Tibial nerve (tissue), 4 donors: ENCODE data around the gene MACF1. TPM values are rescaled to one million over a fixed set of nuclear protein-coding genes. Genes with fewer than 3 reads are reported as not detected.
"Not testable (repeated sequence)": the region's sequence is repeated elsewhere in the genome, so short reads cannot be mapped to it uniquely, and the experiment has no call there.

Experiments used
- DNase-seq, 2 donors: peaks; one replicate each; pipeline ENCODE4 v3.0.0-alpha.2; 2019; ENCODE audit warnings: low spot score in 2 of 2
- H3K27ac ChIP-seq, 4 donors: fragments of 200-600 bp; sonication (generic) in 3 of 4; one replicate each; pipeline ENCODE4 v1.5.1; 2017 to 2019; ENCODE audit warnings: mild to moderate bottlenecking in 1 of 4
- H3K27me3 ChIP-seq, 2 donors: fragments of 200-600 bp; sonication (generic) in 1 of 2; one replicate each; pipeline versions ENCODE4 v1.5.1 to v1.6.0; 2017 to 2019
- H3K36me3 ChIP-seq, 3 donors: fragments of 200-600 bp; sonication (generic); one replicate each; pipeline ENCODE4 v1.5.1; 2018 to 2019
- H3K4me1 ChIP-seq, 4 donors: fragments of 200-600 bp; sonication (generic) in 3 of 4; one replicate each; pipeline ENCODE4 v1.5.1; 2017 to 2019
- H3K4me3 ChIP-seq, 4 donors: fragments of 200-600 bp; sonication (generic) in 3 of 4; one replicate each; pipeline ENCODE4 v1.5.1; 2017 to 2019; ENCODE audit warnings: mild to moderate bottlenecking in 1 of 4, moderate library complexity in 1 of 4
- H3K9me3 ChIP-seq, 4 donors: fragments of 200-600 bp; sonication (generic) in 3 of 4; one replicate each; pipeline ENCODE4 v1.5.1; 2017 to 2019
- EP300 ChIP-seq, 2 donors: sonication (generic); formaldehyde crosslinking; IDR thresholded peaks; one replicate each; pipeline ENCODE4 v1.6.1; 2017; ENCODE audit warnings: antibody characterized with exemption in 2 of 2, mild to moderate bottlenecking in 1 of 2
- POLR2A ChIP-seq, 2 donors: fragments of 450-650 bp; IDR thresholded peaks; one replicate each; pipeline ENCODE4 v1.6.1; 2017; ENCODE audit warnings: antibody characterized with exemption in 2 of 2, mild to moderate bottlenecking in 2 of 2, moderate library complexity in 2 of 2
- WGBS, 2 donors: methylation state at CpG; one replicate each; pipeline ENCODE4 v1.1.5; 2018; 5-methylcytosine and 5-hydroxymethylcytosine counted together
- total RNA-seq, 4 donors: library from RNA; depleted of rRNA; stranded (reverse); fragments of >200 nt; gene quantifications; one replicate each; pipeline ENCODE4 v1.1.0, GENCODE V29; 2016
- TF ChIP-seq, protein P1 (sequence below), 5 experiments: fragments of 200-600 bp in 3 of 5; fragments of 450-650 bp in 2 of 5; sonication (generic) in 3 of 5; IDR thresholded peaks; one replicate each; pipeline ENCODE4 v1.5.1; 2016 to 2019; ENCODE audit warnings: antibody characterized with exemption in 5 of 5, mild to moderate bottlenecking in 3 of 5, moderate library complexity in 2 of 5

Gene MACF1
- total RNA-seq, 4 donors from 2014 or later, result 214 to 296 (median 244) TPM

DNA sequence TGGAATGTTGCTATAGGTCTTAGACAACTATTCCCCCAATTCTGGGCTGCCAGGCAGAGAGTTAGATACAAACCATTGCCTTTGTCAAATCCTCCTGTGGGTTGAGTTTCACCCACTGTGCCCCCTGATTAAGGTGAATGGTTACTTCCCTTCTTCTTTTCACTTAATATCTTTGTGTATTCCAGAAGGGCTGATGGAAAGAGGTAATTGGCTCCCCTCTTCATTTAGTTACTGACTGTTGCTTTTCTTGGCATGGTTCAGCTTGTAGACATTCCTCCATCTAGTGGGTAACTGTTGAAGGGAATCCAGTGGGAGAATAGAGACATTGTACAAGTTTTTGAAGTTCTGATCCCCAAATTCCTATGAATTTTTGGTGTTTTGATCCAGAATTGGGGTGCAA lies 43.8 kb upstream of the MACF1 start:
- H3K4me1 ChIP-seq, result peaks cover 0 to 34% (median 7%) of the 10 kb centered on the region in 4 donors
- no peak for DNase-seq
- no peak for TF ChIP-seq EP300 (IDR thresholded peaks at IDR 0.05)
- TF ChIP-seq, protein P1, sequence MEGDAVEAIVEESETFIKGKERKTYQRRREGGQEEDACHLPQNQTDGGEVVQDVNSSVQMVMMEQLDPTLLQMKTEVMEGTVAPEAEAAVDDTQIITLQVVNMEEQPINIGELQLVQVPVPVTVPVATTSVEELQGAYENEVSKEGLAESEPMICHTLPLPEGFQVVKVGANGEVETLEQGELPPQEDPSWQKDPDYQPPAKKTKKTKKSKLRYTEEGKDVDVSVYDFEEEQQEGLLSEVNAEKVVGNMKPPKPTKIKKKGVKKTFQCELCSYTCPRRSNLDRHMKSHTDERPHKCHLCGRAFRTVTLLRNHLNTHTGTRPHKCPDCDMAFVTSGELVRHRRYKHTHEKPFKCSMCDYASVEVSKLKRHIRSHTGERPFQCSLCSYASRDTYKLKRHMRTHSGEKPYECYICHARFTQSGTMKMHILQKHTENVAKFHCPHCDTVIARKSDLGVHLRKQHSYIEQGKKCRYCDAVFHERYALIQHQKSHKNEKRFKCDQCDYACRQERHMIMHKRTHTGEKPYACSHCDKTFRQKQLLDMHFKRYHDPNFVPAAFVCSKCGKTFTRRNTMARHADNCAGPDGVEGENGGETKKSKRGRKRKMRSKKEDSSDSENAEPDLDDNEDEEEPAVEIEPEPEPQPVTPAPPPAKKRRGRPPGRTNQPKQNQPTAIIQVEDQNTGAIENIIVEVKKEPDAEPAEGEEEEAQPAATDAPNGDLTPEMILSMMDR (IDR thresholded peaks at IDR 0.05), result no peak
- TF ChIP-seq POLR2A (IDR thresholded peaks at IDR 0.05), result no peak
- H3K36me3 ChIP-seq, result no peaks in the 10 kb centered on the region
- peaks cover 0 to 7% of the 10 kb centered on the region in 2 donors for H3K27me3 ChIP-seq
- H3K4me3 ChIP-seq, result no peak overlapping the region
- no peaks in the 10 kb centered on the region for H3K9me3 ChIP-seq
- no peak overlapping the region for H3K27ac ChIP-seq

DNA sequence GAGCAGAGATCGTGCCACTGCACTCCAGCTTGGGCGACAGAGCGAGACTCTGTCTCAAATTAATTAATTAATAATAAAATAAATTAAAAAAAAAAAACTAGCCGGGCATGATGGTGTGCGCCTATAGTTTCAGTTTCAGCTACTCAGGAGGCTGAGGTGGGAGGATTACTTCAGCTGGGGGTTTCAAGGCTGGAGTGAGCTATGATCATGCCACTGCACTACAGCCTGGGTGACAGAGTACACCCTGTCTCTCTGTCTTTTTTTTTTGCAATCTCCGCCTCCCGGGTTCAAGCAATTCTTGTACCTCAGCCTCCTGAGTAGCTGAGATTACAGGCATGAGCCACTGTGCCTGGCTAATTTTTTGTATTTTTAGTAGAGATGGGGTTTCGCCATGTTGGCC lies 42.7 kb upstream of the MACF1 start:
- H3K9me3 ChIP-seq, H3K27me3 ChIP-seq, H3K36me3 ChIP-seq, H3K4me3 ChIP-seq, H3K27ac ChIP-seq, DNase-seq: not testable (repeated sequence)
- WGBS, 2 donors, result 97 to 100% methylated on average over 8 of the region's 8 CpGs
- H3K4me1 ChIP-seq, result peaks cover 0 to 34% (median 7%) of the 10 kb centered on the region in 4 donors

DNA sequence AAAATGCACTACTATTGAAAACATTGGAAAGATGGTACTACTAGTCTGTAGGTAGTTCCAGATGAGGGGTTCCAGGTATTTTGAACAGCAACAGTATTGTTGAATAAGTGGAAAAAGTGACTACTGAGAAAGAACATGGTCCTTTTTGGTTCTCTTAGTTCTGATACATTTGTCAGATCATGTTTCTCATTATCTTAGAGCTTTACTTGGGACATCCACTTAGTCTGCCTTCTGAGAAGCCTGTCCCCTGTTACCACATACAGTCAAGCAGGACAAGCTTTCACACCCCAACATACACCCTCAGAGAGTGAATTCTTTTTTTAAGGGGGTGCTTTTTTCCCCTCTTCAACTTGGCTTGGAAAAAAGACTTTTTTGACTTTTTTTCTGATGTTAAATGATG lies 41.0 kb upstream of the MACF1 start:
- DNase-seq, result no peak
- Histone ChIP-seq H3K27me3 (peaks cover 0 to 19% of the 10 kb centered on the region in 2 donors), H3K4me3 (no peak overlapping the region), H3K9me3 (no peaks in the 10 kb centered on the region), H3K27ac (no peak overlapping the region), H3K4me1 (peaks cover 0 to 25% (median 6%) of the 10 kb centered on the region in 4 donors), H3K36me3 (no peaks in the 10 kb centered on the region)
- TF ChIP-seq EP300 (IDR thresholded peaks at IDR 0.05) (no peak), POLR2A (IDR thresholded peaks at IDR 0.05) (no peak)
- TF ChIP-seq, protein P1 (IDR thresholded peaks at IDR 0.05), result no peak

DNA sequence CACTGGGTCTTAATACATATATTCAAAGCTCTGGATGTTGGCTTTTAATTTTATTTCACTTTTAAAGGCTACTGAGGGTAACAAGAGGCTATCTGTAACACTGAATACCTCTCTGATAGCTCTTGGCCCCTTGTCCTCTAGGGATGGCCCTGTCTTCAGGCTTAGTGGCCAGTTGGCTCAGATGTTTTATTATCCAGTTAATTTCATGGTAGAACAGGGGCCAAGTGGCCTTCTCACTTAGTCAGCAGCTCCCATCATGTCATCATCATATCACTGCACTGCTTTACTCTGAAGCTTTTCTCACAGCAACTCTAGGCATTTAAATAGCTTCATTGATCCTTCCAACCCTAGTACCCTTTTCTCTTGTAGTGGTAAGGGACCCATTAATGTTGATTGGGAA lies 40.2 kb upstream of the MACF1 start:
- TF ChIP-seq POLR2A (IDR thresholded peaks at IDR 0.05) (no peak), EP300 (IDR thresholded peaks at IDR 0.05) (no peak)
- TF ChIP-seq, protein P1 (IDR thresholded peaks at IDR 0.05), result no peak
- H3K36me3 ChIP-seq, result no peaks in the 10 kb centered on the region
- peaks cover 0 to 18% (median 2%) of the 10 kb centered on the region in 4 donors for H3K4me1 ChIP-seq
- no peak for DNase-seq
- H3K9me3 ChIP-seq, result no peaks in the 10 kb centered on the region
- H3K27ac ChIP-seq, result no peak overlapping the region
- no peak overlapping the region for H3K4me3 ChIP-seq
- peaks cover 0 to 26% of the 10 kb centered on the region in 2 donors for H3K27me3 ChIP-seq

DNA sequence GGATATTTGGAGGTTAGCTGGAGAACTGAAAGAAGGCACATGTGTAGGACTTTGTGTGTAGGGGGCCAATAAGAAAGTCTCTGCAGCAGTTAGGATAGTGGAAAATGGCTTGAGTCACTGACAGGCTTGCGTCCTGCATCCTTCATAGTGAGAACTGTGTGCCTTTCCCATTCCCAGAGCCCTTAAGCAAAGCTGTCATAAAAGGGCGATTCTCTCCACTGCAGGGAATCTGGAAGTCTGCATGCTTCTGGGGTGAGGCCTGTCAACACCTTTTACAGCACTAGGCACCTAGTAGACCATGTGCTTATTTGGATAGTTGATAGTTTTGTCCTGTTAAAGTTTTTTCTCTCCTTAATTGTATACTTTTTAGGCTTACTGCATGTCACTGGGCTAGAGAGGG lies 39.4 kb upstream of the MACF1 start:
- Histone ChIP-seq H3K4me3 (no peak overlapping the region), H3K27ac (no peak overlapping the region), H3K27me3 (peaks cover 0 to 32% of the 10 kb centered on the region in 2 donors), H3K36me3 (no peaks in the 10 kb centered on the region), H3K9me3 (no peaks in the 10 kb centered on the region), H3K4me1 (peaks cover 0 to 11% (median 0%) of the 10 kb centered on the region in 4 donors)
- TF ChIP-seq, protein P1 (IDR thresholded peaks at IDR 0.05), result no peak
- TF ChIP-seq EP300 (IDR thresholded peaks at IDR 0.05) (no peak), POLR2A (IDR thresholded peaks at IDR 0.05) (no peak)
- no peak for DNase-seq
- 69 to 91% methylated on average over 2 of the region's 2 CpGs for WGBS, 2 donors

DNA sequence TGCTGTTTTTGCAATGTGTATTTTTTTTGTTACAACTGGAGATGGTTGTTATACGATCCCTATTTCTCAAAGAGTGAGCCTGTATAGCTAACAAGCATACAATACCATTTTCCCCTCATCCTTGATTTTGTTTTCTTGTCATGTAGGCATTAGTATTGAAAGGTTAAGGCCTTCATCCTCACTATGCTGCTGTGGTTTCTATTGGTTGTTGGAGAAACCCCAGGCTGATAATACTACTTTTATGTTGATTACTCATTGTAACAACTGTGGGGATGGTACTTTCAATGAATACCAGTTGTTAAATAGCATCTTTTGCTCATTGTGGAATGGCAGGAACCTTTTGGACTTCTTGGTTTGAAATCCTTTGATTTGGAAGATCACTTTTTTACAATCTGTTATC lies 39.0 kb upstream of the MACF1 start:
- Histone ChIP-seq H3K9me3 (no peaks in the 10 kb centered on the region), H3K4me3 (no peak overlapping the region), H3K27me3 (peaks cover 0 to 36% of the 10 kb centered on the region in 2 donors), H3K4me1 (peaks cover 0 to 7% (median 0%) of the 10 kb centered on the region in 4 donors), H3K27ac (no peak overlapping the region), H3K36me3 (no peaks in the 10 kb centered on the region)
- TF ChIP-seq, protein P1 (IDR thresholded peaks at IDR 0.05), result no peak
- TF ChIP-seq POLR2A (IDR thresholded peaks at IDR 0.05) (no peak), EP300 (IDR thresholded peaks at IDR 0.05) (no peak)
- WGBS, 2 donors, result 67 to 85% methylated on average over 1 of the region's 1 CpG
- DNase-seq, result no peak
